H1 (cell line): ENCODE measurements around the gene ZNF888. TPM values are rescaled to one million over a fixed set of nuclear protein-coding genes. Genes with fewer than 3 reads are reported as not detected.
"Not testable (repeated sequence)": the region's sequence is repeated elsewhere in the genome, so short reads cannot be mapped to it uniquely, and the experiment has no call there.

Experiments used
- CTCF ChIA-PET: fragments of 300-600 bp; sonication (Branson Sonifier 250); formaldehyde crosslinking; loops from one replicate; lab custom pipeline; 2021; ENCODE audit not compliant: partially characterized antibody; lab: Charles Lee
- POLR2A ChIA-PET: fragments of 300-600 bp; sonication (Branson Sonifier 250); formaldehyde crosslinking; loops from one replicate; lab custom pipeline; 2021; ENCODE audit warnings: inconsistent platforms; ENCODE audit not compliant: partially characterized antibody; lab: Charles Lee
- DNase-seq, 2 experiments: peaks; one replicate each; pipeline versions ENCODE4 v3.0.0 to v3.0.0-alpha.2; 2010 to 2022; ENCODE audit warnings: low spot score in 2 of 2, low read depth in 1 of 2, mixed read lengths in 1 of 2
- FAIRE-seq: peaks from 2 replicates; lab custom pipeline; 2011; peaks lifted over from hg19 to GRCh38; lab: Jason Lieb, UNC
- H2AFZ ChIP-seq: 2 replicates; pipeline ENCODE4 v1.8.1; 2012; ENCODE audit warnings: low read length, inconsistent platforms
- H2AK5ac ChIP-seq: 2 replicates; pipeline ENCODE4 v1.6.1; 2013; ENCODE audit warnings: low read depth, low read length
- H2BK120ac ChIP-seq: replicated peaks from 2 replicates; pipeline ENCODE3; 2013; ENCODE audit warnings: low read depth, low read length, inconsistent platforms
- H2BK12ac ChIP-seq: 2 replicates; pipeline ENCODE4 v1.6.1; 2013; ENCODE audit warnings: low read depth, low read length
- H2BK15ac ChIP-seq: 2 replicates; pipeline ENCODE4 v1.6.1; 2013; ENCODE audit warnings: low read length
- H2BK20ac ChIP-seq: 2 replicates; pipeline ENCODE4 v1.6.1; 2013; ENCODE audit warnings: low read length
- H2BK5ac ChIP-seq: 2 replicates; pipeline ENCODE4 v1.6.1; 2013; ENCODE audit warnings: low read depth, low read length
- H3K14ac ChIP-seq: 2 replicates; pipeline ENCODE4 v1.6.1; 2013; ENCODE audit warnings: inconsistent platforms; ENCODE audit not compliant: insufficient read length
- H3K18ac ChIP-seq: 2 replicates; pipeline ENCODE4 v1.6.1; 2013; ENCODE audit warnings: low read length; ENCODE audit errors: extremely low read depth
- H3K23ac ChIP-seq: 2 replicates; pipeline ENCODE4 v1.6.1; 2013; ENCODE audit warnings: inconsistent platforms; ENCODE audit not compliant: insufficient read length
- H3K23me2 ChIP-seq: 2 replicates; pipeline ENCODE4 v1.6.1; 2013; ENCODE audit warnings: low read depth, low read length
- H3K27ac ChIP-seq: 2 replicates; pipeline ENCODE4 v1.6.1; 2011; ENCODE audit warnings: low read depth, low read length, inconsistent platforms
- H3K27me3 ChIP-seq, 4 experiments: replicated peaks in 1 of 4; 1 replicate in 1 of 4; 2 replicates in 3 of 4; pipeline versions ENCODE4 v1.6.1 to v1.8.1; 2011 to 2013; ENCODE audit warnings: low read length in 3 of 4, mild to moderate bottlenecking in 3 of 4, inconsistent platforms in 2 of 4, mixed read lengths in 2 of 4, moderate library complexity in 1 of 4; ENCODE audit not compliant: control insufficient read depth in 3 of 4, insufficient read depth in 3 of 4; ENCODE audit errors: extremely low read depth in 1 of 4
- H3K36me3 ChIP-seq, 4 experiments: 2 replicates each; pipeline versions ENCODE4 v1.6.1 to v1.8.1; 2011 to 2013; ENCODE audit warnings: mild to moderate bottlenecking in 4 of 4, low read length in 3 of 4, moderate library complexity in 2 of 4, control low read depth in 1 of 4, inconsistent platforms in 1 of 4; ENCODE audit not compliant: insufficient read depth in 4 of 4, control insufficient read depth in 2 of 4
- H3K4ac ChIP-seq: replicated peaks from 2 replicates; pipeline ENCODE3; 2013; ENCODE audit warnings: low read length, low read depth, mixed read lengths, inconsistent platforms; ENCODE audit not compliant: insufficient read length
- H3K4me1 ChIP-seq, 4 experiments: replicated peaks in 1 of 4; 1 replicate in 1 of 4; 2 replicates in 3 of 4; pipeline versions ENCODE4 v1.6.1 to v1.8.1; 2011 to 2013; ENCODE audit warnings: low read length in 3 of 4, inconsistent platforms in 2 of 4, mixed read lengths in 1 of 4; ENCODE audit not compliant: insufficient read depth in 4 of 4, control insufficient read depth in 3 of 4
- H3K4me2 ChIP-seq, 2 experiments: 2 replicates each; pipeline versions ENCODE4 v1.6.1 to v1.8.1; 2011 to 2013; ENCODE audit warnings: low read depth in 2 of 2, low read length in 2 of 2, control low read depth in 1 of 2, inconsistent platforms in 1 of 2, mild to moderate bottlenecking in 1 of 2; ENCODE audit not compliant: insufficient read depth in 1 of 2
- H3K4me3 ChIP-seq, 4 experiments: fragments of 200-600, 300-600 bp in 1 of 4; sonication (generic), shearing (Covaris generic), sonication (Bioruptor Twin) in 1 of 4; 2 replicates each; pipeline versions ENCODE4 v1.5.1 to v1.8.1; 2011 to 2016; ENCODE audit warnings: low read length in 4 of 4, low read depth in 3 of 4, control low read depth in 2 of 4, inconsistent platforms in 2 of 4, mild to moderate bottlenecking in 2 of 4, mixed read lengths in 1 of 4, moderate library complexity in 1 of 4; ENCODE audit not compliant: insufficient read depth in 2 of 4; ENCODE audit errors: extremely low read depth in 1 of 4
- H3K56ac ChIP-seq: replicated peaks from 2 replicates; pipeline ENCODE3; 2013; ENCODE audit warnings: low read depth, mild to moderate bottlenecking, mixed read lengths, low read length, inconsistent platforms; ENCODE audit not compliant: insufficient read length
- H3K79me1 ChIP-seq: 2 replicates; pipeline ENCODE4 v1.6.1; 2013; ENCODE audit warnings: low read depth, low read length, control low read depth
- H3K79me2 ChIP-seq, 2 experiments: 2 replicates each; pipeline versions ENCODE4 v1.6.1 to v1.8.1; 2012 to 2013; ENCODE audit warnings: low read length in 2 of 2, mild to moderate bottlenecking in 2 of 2, inconsistent platforms in 1 of 2; ENCODE audit not compliant: insufficient read depth in 2 of 2, control insufficient read depth in 1 of 2
- H3K9ac ChIP-seq, 4 experiments: replicated peaks in 1 of 4; 1 replicate in 1 of 4; 2 replicates in 3 of 4; pipeline versions ENCODE4 v1.6.1 to v1.8.1; 2011 to 2013; ENCODE audit warnings: low read depth in 3 of 4, low read length in 3 of 4, control low read depth in 2 of 4, mild to moderate bottlenecking in 2 of 4, moderate library complexity in 2 of 4, inconsistent platforms in 1 of 4; ENCODE audit errors: extremely low read depth in 1 of 4
- H3K9me3 ChIP-seq, 2 experiments: 2 replicates each; pipeline versions ENCODE4 v1.6.1 to v1.8.1; 2012 to 2013; ENCODE audit warnings: mild to moderate bottlenecking in 2 of 2, moderate library complexity in 2 of 2, control low read depth in 1 of 2, inconsistent platforms in 1 of 2, low read depth in 1 of 2, low read length in 1 of 2, mixed read lengths in 1 of 2; ENCODE audit not compliant: insufficient read depth in 2 of 2
- H4K20me1 ChIP-seq, 2 experiments: replicated peaks in 1 of 2; 2 replicates each; pipeline versions ENCODE3 to v1.8.1; 2011 to 2013; ENCODE audit warnings: inconsistent platforms in 2 of 2, low read length in 2 of 2, mild to moderate bottlenecking in 1 of 2; ENCODE audit not compliant: insufficient read depth in 2 of 2, control insufficient read depth in 1 of 2
- H4K5ac ChIP-seq: 2 replicates; pipeline ENCODE4 v1.6.1; 2013; ENCODE audit warnings: low read length, low read depth, mixed read lengths, inconsistent platforms; ENCODE audit not compliant: insufficient read length
- H4K8ac ChIP-seq: 2 replicates; pipeline ENCODE4 v1.8.0; 2013; ENCODE audit warnings: mild to moderate bottlenecking, moderate library complexity, low read length, inconsistent platforms; ENCODE audit not compliant: insufficient read depth; ENCODE audit errors: extremely low read depth
- H4K91ac ChIP-seq: replicated peaks from 2 replicates; pipeline ENCODE3; 2013; ENCODE audit warnings: low read length, mixed read lengths, inconsistent platforms; ENCODE audit not compliant: insufficient read length
- WGBS, 2 experiments: shearing (Covaris generic) in 1 of 2; methylation state at CpG; one replicate each; pipeline versions ENCODE4 v1.1.6 to v1.1.7; 2013 to 2015; ENCODE audit warnings: low lambda C conversion rate in 2 of 2, mixed read lengths in 2 of 2, inconsistent platforms in 1 of 2, low coverage in 1 of 2, missing lambda C conversion rate in 1 of 2; ENCODE audit not compliant: insufficient replicate concordance in 2 of 2, insufficient coverage in 1 of 2, insufficient read length in 1 of 2; ENCODE audit errors: extremely low coverage in 1 of 2, missing lambda C conversion rate in 1 of 2; 5-methylcytosine and 5-hydroxymethylcytosine counted together
- polyA plus RNA-seq, 7 experiments: library from polyadenylated mRNA; depleted of rRNA in 3 of 7; stranded (reverse) in 5 of 7; unstranded in 2 of 7; fragments of >200 nt in 5 of 7; fragments of 200-250 nt in 2 of 7; gene quantifications; 1 replicate in 5 of 7; 2 replicates in 1 of 7; 4 replicates in 1 of 7; pipeline versions ENCODE4 v1.2.1 to v1.2.3, GENCODE V29; 2011 to 2013; ENCODE audit warnings: missing spikeins in 2 of 7, mixed read lengths in 2 of 7
- total RNA-seq: library from RNA; stranded (reverse); fragmentation: NEBNext Ultra II Directional; extraction: Animal tissue kit (Norgen Biotek cat#: 25700); gene quantifications from 2 replicates; pipeline ENCODE4 v1.2.1, GENCODE V29; 2021

The ZNF888 gene
- total and polyA plus RNA-seq, 2 of the 8 experiments (the other 6 are each of a cell fraction or from before 2014, with no cell fraction given) = 1.1 to 8.6 TPM

GRCh38 chr19:52904052-52904780 is 19.0 kb downstream of the ZNF888 start:
- CTCF ChIA-PET, H3K9ac ChIP-seq, H4K20me1 ChIP-seq, H3K27me3 ChIP-seq, H2AFZ ChIP-seq, H2BK15ac ChIP-seq, H2AK5ac ChIP-seq, H3K23me2 ChIP-seq, H4K91ac ChIP-seq, H3K14ac ChIP-seq, H3K79me1 ChIP-seq, H3K18ac ChIP-seq, H3K4me3 ChIP-seq, H2BK120ac ChIP-seq, H3K27ac ChIP-seq, FAIRE-seq, H4K5ac ChIP-seq, H3K79me2 ChIP-seq, H3K23ac ChIP-seq, H2BK12ac ChIP-seq, H4K8ac ChIP-seq, H3K4me1 ChIP-seq, H2BK20ac ChIP-seq, DNase-seq, POLR2A ChIA-PET, H3K9me3 ChIP-seq, H3K56ac ChIP-seq, H3K4ac ChIP-seq, H3K4me2 ChIP-seq, H2BK5ac ChIP-seq: not testable (repeated sequence)
- peaks cover 0 to 20% (median 10%) of the 10 kb centered on the region in 4 experiments; a peak in 5 of 8 replicates for H3K36me3 ChIP-seq
- 90% methylated on average over 16 of the region's 16 CpGs; no CpG with 5 or more reads in 1 of the 2 experiments for WGBS, 2 experiments
